Jurkat, Clone E6-1 (cell line): ENCODE data around the gene TMPRSS11A.

ENCODE experiments used
- DNase-seq: peaks from one replicate; pipeline ENCODE4 v3.0.0-alpha.2; 2011; ENCODE audit warnings: low read depth, low spot score
- H3K4me3 ChIP-seq: 2 replicates; pipeline ENCODE4 v1.5.1; 2011; ENCODE audit warnings: mild to moderate bottlenecking, low read length, control low read depth, moderate library complexity

Gene TMPRSS11A

DNA sequence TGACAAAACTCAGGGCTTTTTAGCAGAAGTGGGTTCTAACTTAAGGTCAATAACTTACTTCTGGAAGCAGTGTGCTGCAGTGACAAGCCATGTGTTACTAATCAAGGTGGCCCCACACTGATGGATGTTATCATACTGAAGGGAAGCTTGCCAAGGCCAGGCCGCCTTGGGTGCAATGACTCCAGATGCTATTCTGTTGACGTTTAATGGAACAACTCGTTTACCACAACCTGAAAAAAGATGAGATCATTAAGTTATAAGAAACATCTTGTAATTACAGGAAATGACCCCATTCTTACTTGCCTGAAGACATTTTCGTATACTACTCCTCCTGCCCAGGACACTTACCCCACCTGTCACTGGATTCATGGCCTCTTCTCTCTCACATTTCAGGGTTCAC is 40.6 kb downstream of the TMPRSS11A start:
- no peak overlapping the region for H3K4me3 ChIP-seq
- no peak for DNase-seq

DNA sequence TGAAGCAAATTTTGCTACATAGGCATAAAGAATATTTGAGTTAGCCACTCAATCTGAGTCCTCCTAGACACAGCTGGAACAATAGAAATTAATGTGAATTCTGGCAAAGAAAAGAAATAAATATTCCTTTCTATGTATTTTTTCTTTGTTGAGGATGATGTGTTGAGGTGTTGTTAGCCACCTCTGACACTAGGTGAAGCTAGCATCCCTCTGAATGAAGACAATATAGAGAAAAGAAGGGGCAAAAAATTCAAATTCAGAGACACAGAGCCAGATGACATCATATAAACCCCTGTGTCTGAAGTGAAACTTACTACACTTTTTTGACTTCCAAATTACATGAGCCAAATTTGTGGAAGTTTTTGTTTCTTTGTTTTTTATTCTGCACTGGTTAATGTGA is 44.9 kb downstream of the TMPRSS11A start:
- no peak for DNase-seq
- no peak overlapping the region for H3K4me3 ChIP-seq

DNA sequence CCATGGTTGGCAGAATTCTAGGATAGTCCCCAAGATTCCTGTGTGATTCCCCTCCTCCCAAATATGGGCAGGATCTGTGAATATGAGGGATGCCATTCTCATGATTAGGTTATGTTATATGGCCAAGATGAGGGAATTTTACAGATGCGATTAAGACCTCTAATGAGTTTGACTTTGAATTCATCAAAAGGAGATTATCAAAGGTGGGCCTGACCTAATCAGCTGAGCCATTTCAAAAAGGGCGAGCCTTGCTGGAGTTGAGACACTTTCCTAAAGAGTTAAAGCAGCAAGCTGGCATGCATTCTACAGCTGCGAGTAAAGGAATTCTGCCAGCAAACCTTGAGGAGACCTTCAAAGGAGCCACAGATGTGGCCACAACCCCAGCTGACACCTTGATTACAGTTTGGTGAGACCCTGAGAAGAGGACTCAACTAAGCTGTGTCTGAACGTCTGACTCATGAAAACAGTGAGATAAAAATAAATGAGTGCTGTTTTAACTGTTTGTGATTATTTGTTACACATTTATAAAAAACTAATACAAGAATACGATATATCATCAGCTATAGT is 47.8 kb downstream of the TMPRSS11A start:
- DNase-seq: peak; percentile 81
- no peak overlapping the region for H3K4me3 ChIP-seq

DNA sequence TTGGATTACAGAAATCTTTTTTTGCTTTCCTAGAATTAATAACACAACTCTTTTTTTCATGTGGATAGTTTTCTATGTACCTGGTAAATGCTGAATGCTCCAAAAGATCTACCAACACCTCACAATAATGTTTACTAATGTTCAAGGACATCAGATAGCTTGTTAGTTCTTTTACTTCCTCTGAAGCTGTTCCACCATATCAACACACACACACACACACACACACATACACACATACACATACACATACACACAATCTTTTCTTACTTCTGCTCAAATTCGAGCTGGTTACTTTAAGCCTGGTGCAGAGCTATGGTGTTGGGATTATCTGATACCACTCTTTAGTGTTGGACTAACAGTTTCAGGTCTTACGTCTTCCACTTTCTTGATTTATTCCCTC is 51.2 kb downstream of the TMPRSS11A start:
- no peak overlapping the region for H3K4me3 ChIP-seq
- DNase-seq: no peak

GRCh38 chr4:67911638-67912037 is 51.7 kb downstream of the TMPRSS11A start:
- no peak for DNase-seq
- no peak overlapping the region for H3K4me3 ChIP-seq

GRCh38 chr4:67911141-67911540 is 52.2 kb downstream of the TMPRSS11A start:
- DNase-seq: no peak
- no peak overlapping the region for H3K4me3 ChIP-seq

DNA sequence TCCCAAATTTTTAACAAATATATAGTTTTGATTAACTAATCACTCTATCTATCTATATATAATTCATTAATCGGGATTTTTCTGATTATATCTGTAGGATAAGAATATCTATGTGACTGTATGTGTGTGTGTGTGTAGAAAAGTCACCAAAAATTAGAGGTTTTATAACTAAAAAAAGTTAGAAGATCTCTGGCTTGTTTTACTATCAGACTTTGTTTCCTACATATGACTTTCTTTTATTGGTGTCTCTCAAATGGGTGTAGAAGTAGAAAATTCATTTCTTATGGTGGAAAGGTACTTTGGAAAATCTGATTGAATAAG is 52.7 kb downstream of the TMPRSS11A start:
- no peak overlapping the region for H3K4me3 ChIP-seq
- no peak for DNase-seq

DNA sequence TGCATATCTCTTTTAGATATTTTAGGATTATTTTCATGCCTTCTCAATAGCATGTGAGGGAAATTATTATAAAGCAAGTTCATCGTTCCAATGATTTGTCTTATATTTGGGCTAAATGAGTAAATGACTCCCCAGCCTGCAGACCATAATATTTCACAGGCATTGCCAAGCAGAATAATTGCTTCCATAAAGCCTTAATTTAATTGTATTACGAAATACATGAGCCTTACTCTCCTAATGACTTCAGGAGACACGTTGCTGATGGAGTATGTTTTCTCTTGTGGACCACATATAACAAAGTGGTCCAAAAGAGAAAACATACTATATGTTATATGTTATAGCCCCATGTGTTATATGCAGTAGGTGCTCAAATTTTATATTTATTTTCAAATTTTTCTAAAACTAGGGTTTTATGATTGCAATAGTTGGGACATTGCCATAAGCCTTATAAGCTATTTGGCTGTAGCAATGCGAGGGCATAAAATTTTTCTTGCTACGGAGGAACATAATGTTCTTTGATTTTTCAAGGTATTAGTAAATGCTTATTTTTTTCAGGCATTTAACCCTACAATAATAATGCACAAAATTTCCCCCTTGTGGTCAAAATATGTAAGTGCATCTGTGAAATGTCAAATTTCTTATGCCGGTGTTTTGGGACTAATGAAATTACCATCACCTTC is 53.2 kb downstream of the TMPRSS11A start:
- peak; percentile 28 for DNase-seq
- H3K4me3 ChIP-seq: no peak overlapping the region

DNA sequence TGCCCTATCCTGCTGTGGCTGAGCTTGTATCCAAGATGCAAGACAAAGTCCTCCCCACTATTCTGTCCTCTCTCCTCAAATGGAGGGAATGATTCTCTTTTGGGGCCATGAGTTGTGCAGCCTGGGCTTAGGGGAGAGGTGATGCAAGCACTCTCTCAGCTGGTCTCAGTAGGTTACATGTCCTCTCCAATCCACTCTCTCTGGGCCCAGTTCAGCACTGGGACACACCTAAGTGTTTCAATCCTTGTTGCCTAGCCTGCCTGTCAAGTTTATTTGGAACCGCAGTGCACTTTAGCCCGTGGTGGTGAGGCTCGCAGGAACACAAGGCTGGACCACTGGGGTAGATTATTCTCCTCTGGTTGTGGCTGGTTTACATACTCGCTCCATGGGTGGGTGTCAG is 55.6 kb downstream of the TMPRSS11A start:
- no peak overlapping the region for H3K4me3 ChIP-seq
- DNase-seq: no peak

GRCh38 chr4:67899096-67899495 is 64.2 kb downstream of the TMPRSS11A start:
- no peak overlapping the region for H3K4me3 ChIP-seq
- no peak for DNase-seq

DNA sequence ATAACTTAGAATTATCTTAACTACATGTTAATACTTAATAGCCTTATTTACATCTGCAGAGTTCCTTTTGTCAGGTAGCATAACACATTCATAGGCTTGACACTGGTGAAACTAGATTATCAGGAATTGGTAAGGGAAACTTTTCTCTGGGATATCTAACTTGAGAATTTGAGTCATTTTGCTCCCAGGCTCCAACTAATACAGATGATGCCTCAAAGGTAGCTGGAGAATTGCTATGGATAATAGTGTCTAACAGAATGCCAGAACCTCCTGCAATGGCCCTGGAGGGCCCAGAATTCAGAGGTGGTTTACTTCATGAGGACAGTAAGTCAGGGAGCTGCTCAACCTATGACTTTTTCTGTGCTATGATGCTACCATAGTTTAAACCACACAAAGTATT is 65.6 kb downstream of the TMPRSS11A start:
- DNase-seq: no peak
- H3K4me3 ChIP-seq: no peak overlapping the region

- no peak for DNase-seq
- no peak overlapping the region for H3K4me3 ChIP-seq
These were observed 66.8 kb downstream of the TMPRSS11A start for GRCh38 chr4:67896421-67897065.

DNA sequence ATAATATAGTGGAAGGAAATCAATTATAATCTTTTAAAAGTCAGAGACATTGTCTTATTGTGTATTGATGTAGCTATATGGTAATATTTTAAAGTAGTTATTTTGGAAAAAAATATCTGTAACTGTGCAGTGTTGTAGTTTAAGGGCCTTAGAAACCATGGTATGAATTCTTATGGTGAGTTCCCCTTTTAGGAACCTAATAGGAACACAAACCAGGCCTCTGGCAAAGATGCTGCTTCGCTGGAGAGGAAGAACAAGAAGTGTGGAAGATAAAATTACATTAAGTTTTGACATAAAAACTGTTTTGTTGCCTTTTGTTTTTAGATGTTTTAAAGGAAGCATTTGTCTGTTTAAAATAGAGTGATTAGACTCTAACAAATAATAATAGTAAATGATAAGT is 68.6 kb downstream of the TMPRSS11A start:
- no peak overlapping the region for H3K4me3 ChIP-seq
- no peak for DNase-seq

DNA sequence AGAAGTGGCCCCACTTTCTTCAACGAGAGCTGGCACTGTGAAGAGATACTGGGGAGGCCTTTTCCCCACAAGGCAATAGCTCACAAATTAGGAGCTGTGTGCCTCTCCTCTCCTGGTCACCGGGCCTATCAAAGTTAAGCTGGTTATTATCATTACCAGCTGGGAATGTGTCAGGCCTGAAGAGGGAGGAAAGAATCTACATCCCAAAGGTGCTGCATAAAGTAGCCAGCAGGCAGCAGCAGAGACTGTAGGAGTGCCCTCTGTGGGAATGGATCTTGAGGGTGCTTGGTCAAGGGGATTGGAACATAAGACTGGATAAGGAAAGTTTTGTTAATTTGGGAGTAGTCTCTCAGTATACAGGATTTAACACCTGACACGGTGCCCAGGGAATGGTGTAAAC is 70.4 kb downstream of the TMPRSS11A start:
- DNase-seq: no peak
- H3K4me3 ChIP-seq: no peak overlapping the region

DNA sequence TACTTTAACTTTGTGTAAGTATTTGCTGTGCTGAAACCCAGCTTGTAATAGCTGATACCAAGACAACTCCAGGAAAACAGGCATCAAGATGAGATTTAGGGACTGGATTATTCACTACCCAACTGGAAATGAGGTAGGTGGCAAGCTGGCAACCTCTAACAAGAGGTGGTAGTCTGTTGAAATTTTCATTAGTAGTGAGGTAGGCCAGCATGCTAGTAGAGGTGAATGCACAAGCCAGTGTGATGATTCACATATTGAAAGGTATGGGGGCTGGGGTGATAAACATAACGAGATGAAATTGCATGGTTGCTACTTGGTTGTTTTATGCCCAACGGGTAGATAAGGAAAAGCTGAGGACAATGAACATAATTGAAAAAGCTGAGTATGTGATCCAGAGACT is 71.0 kb downstream of the TMPRSS11A start:
- no peak for DNase-seq
- H3K4me3 ChIP-seq: no peak overlapping the region

GRCh38 chr4:67891645-67892044 is 71.6 kb downstream of the TMPRSS11A start:
- no peak for DNase-seq
- no peak overlapping the region for H3K4me3 ChIP-seq

GRCh38 chr4:67886281-67886680 is 77.0 kb downstream of the TMPRSS11A start:
- no peak overlapping the region for H3K4me3 ChIP-seq
- DNase-seq: no peak

- H3K4me3 ChIP-seq: no peak overlapping the region
- DNase-seq: no peak
These were observed 77.5 kb downstream of the TMPRSS11A start for GRCh38 chr4:67885762-67886161.

DNA sequence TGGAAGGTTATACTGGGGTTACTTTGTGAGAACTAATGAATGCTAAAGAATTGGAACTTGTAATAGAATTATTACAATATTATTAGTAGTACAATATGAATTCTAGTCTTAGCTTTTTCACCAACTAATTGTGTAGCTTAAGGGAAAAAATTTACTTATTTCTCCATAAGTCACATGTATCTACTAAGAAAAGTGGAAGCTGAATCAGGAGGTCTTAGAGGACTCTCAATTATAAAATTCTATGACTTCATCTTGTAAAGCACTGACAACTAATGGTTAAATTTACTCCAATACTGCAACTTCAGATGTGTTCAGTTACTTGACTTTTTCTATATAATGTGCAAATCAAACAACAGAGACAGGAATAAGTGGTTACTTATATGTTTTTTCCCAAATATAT is 78.6 kb downstream of the TMPRSS11A start:
- H3K4me3 ChIP-seq: no peak overlapping the region
- DNase-seq: no peak

DNA sequence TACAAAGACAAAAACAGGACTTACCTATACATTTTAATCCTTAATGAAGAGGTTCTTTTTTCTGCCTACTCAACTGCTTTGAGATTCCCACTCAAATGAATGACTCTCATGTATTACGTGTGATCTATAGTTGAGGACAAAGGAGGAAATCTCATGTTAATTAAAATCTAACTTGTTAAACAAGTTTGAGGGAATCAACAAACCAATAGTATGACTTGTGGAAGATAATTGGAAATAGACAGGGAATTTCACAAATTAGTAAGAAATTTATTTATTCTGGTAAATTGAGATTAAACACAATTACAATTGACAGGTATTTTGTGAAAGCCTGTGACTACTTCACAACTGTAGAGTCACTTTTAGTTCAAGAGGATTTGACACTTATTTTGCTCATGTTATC is 79.4 kb downstream of the TMPRSS11A start, which contains the start of gene TMPRSS11D:
Gene TMPRSS11D (minus strand): TSS at position 101 of the 400 bp plus-strand sequence. CDS start 69 bp downstream, at position 32.
- no peak for DNase-seq
- H3K4me3 ChIP-seq: no peak within 1 kb of the TSS

GRCh38 chr4:67883458-67883857 is 79.8 kb downstream of the TMPRSS11A start:
- H3K4me3 ChIP-seq: no peak overlapping the region
- DNase-seq: no peak
